Neural cell (in vitro differentiated cells): Measurements from ENCODE around the gene ALDH5A1. TPM values are rescaled to one million over a fixed set of nuclear protein-coding genes. Genes with fewer than 3 reads are reported as not detected.

Experiments used
- H2AFZ ChIP-seq: fragments of 200-600, 300-800 bp; sonication (generic), shearing (Covaris generic); 2 replicates; pipeline ENCODE4 v1.6.0; 2014; ENCODE audit warnings: low read depth, mild to moderate bottlenecking, antibody characterized with exemption, low read length, moderate library complexity
- H3F3A ChIP-seq: fragments of 200-600 bp; shearing (Covaris generic); 2 replicates; pipeline ENCODE4 v1.6.1; 2016; ENCODE audit warnings: mild to moderate bottlenecking, moderate library complexity, mixed read lengths, antibody characterized with exemption, low read length; ENCODE audit not compliant: insufficient read depth, poor library complexity, severe bottlenecking
- H3K27ac ChIP-seq: fragments of 200-600, 300-800 bp; sonication (generic), shearing (Covaris generic); 2 replicates; pipeline ENCODE4 v1.5.1; 2014; ENCODE audit warnings: mild to moderate bottlenecking, low read length, moderate library complexity
- H3K27me3 ChIP-seq: fragments of 300-800, 200-600 bp; sonication (generic), shearing (Covaris generic); 2 replicates; pipeline ENCODE4 v1.6.0; 2014; ENCODE audit warnings: mild to moderate bottlenecking, low read depth, low read length, moderate library complexity; ENCODE audit not compliant: insufficient read depth
- H3K36me3 ChIP-seq: fragments of 300-800, 200-600 bp; sonication (generic), shearing (Covaris generic); 2 replicates; pipeline ENCODE4 v1.5.1; 2014; ENCODE audit warnings: mild to moderate bottlenecking, antibody characterized with exemption, low read length, moderate library complexity; ENCODE audit not compliant: insufficient read depth
- H3K4me2 ChIP-seq: fragments of 300-800, 200-600 bp; sonication (generic), shearing (Covaris generic); 2 replicates; pipeline ENCODE4 v1.6.0; 2014; ENCODE audit warnings: mild to moderate bottlenecking, low read length
- H3K4me3 ChIP-seq: fragments of 300-800, 200-600 bp; sonication (generic), shearing (Covaris generic); 2 replicates; pipeline ENCODE4 v1.5.1; 2014; ENCODE audit warnings: mild to moderate bottlenecking, low read length, moderate library complexity
- H3K79me2 ChIP-seq: fragments of 200-600 bp; shearing (Covaris generic); replicated peaks from 2 replicates; pipeline ENCODE4 v1.6.0; 2014; ENCODE audit warnings: mild to moderate bottlenecking, low read length, moderate library complexity; ENCODE audit not compliant: insufficient read depth
- H3K9ac ChIP-seq: fragments of 300-800, 200-600 bp; sonication (generic), shearing (Covaris generic); 2 replicates; pipeline ENCODE4 v1.6.1; 2016; ENCODE audit warnings: mild to moderate bottlenecking, low read length, mixed read lengths
- H3K9me2 ChIP-seq: fragments of 200-600 bp; shearing (Covaris generic); 2 replicates; pipeline ENCODE4 v1.6.1; 2016; ENCODE audit warnings: mild to moderate bottlenecking, low read length, mixed read lengths; ENCODE audit not compliant: insufficient read depth
- H3K9me3 ChIP-seq: fragments of 200-600, 300-800 bp; sonication (generic), shearing (Covaris generic); 2 replicates; pipeline ENCODE4 v1.6.1; 2016; ENCODE audit warnings: mild to moderate bottlenecking, mixed run types, low read length, moderate library complexity, mixed read lengths
- H4K20me1 ChIP-seq: fragments of 200-600 bp; shearing (Covaris generic); 2 replicates; pipeline ENCODE4 v1.6.1; 2016; ENCODE audit warnings: mild to moderate bottlenecking, mixed run types; ENCODE audit not compliant: insufficient read depth
- CTCF ChIP-seq: fragments of 450-650 bp; IDR thresholded peaks from 2 replicates; pipeline ENCODE4 v1.5.1; 2014; ENCODE audit warnings: antibody characterized with exemption, mild to moderate bottlenecking, moderate library complexity; ENCODE audit not compliant: poor library complexity, severe bottlenecking
- EP300 ChIP-seq: fragments of 450-650 bp; conservative IDR thresholded peaks from 2 replicates; pipeline ENCODE4 v1.6.1; 2014; ENCODE audit warnings: antibody characterized with exemption, mild to moderate bottlenecking, moderate library complexity; ENCODE audit not compliant: poor library complexity, severe bottlenecking
- EZH2 ChIP-seq: fragments of 200-600, 300-800 bp; shearing (Covaris generic), sonication (generic); IDR thresholded peaks from 2 replicates; pipeline ENCODE4 v1.6.1; 2014; ENCODE audit warnings: antibody characterized with exemption, low read length, borderline replicate concordance, mild to moderate bottlenecking; ENCODE audit not compliant: insufficient read depth, poor library complexity, severe bottlenecking
- MXI1 ChIP-seq: fragments of 450-650 bp; conservative IDR thresholded peaks from 2 replicates; pipeline ENCODE4 v1.6.1; 2014; ENCODE audit warnings: antibody characterized with exemption, mild to moderate bottlenecking; ENCODE audit not compliant: poor library complexity, severe bottlenecking
- POLR2AphosphoS5 ChIP-seq: IDR thresholded peaks from 2 replicates; pipeline ENCODE4 v1.6.1; 2012
- RAD21 ChIP-seq: fragments of 450-650 bp; conservative IDR thresholded peaks from 2 replicates; pipeline ENCODE4 v1.6.1; 2014; ENCODE audit warnings: antibody characterized with exemption, mild to moderate bottlenecking, moderate library complexity
- REST ChIP-seq: IDR thresholded peaks from 2 replicates; pipeline ENCODE4 v1.6.1; 2012; ENCODE audit warnings: borderline replicate concordance
- SMC3 ChIP-seq: fragments of 450-650 bp; conservative IDR thresholded peaks from 2 replicates; pipeline ENCODE4 v1.6.1; 2014; ENCODE audit warnings: antibody characterized with exemption, mild to moderate bottlenecking, moderate library complexity; ENCODE audit not compliant: poor library complexity
- TAF1 ChIP-seq: IDR thresholded peaks from 2 replicates; pipeline ENCODE4 v1.6.1; 2012; ENCODE audit warnings: low read depth
- polyA plus RNA-seq: library from polyadenylated mRNA; depleted of rRNA; stranded (reverse); fragments of >200 nt; gene quantifications from 2 replicates; pipeline ENCODE4 v1.2.3, GENCODE V29; 2014

Gene ALDH5A1
- polyA plus RNA-seq, 1 donor from 2014 or later = 36.3 TPM

GRCh38 chr6:24564081-24564480 lies 69.3 kb downstream of the ALDH5A1 start:
- H3K79me2 ChIP-seq = no peaks in the 10 kb centered on the region
- no peak overlapping the region for H3K4me2 ChIP-seq
- H3F3A ChIP-seq = no peaks in the 10 kb centered on the region
- H3K9ac ChIP-seq = no peak overlapping the region
- no peaks in the 10 kb centered on the region for H3K36me3 ChIP-seq
- no peak for TF ChIP-seq EP300
- no peak for TF ChIP-seq EZH2
- no peak for TF ChIP-seq CTCF
- TF ChIP-seq MXI1 = no peak
- TF ChIP-seq SMC3 = no peak
- TF ChIP-seq RAD21 = no peak
- TF ChIP-seq TAF1 = no peak
- no peak for TF ChIP-seq POLR2AphosphoS5
- no peak for TF ChIP-seq REST
- H2AFZ ChIP-seq = no peak overlapping the region
- H3K27ac ChIP-seq = no peak overlapping the region
- no peaks in the 10 kb centered on the region for H3K9me3 ChIP-seq
- H4K20me1 ChIP-seq = no peaks in the 10 kb centered on the region
- no peaks in the 10 kb centered on the region for H3K9me2 ChIP-seq
- H3K4me3 ChIP-seq = no peak overlapping the region
- no peaks in the 10 kb centered on the region for H3K27me3 ChIP-seq

GRCh38 chr6:24565196-24565595 lies 70.4 kb downstream of the ALDH5A1 start:
- Histone ChIP-seq H3K4me2 (no peak overlapping the region), H2AFZ (no peak overlapping the region), H3K27me3 (no peaks in the 10 kb centered on the region), H3F3A (no peaks in the 10 kb centered on the region), H3K9me3 (no peaks in the 10 kb centered on the region), H3K9ac (no peak overlapping the region), H3K36me3 (no peaks in the 10 kb centered on the region), H3K79me2 (no peaks in the 10 kb centered on the region), H3K9me2 (no peaks in the 10 kb centered on the region), H3K4me3 (no peak overlapping the region), H4K20me1 (no peaks in the 10 kb centered on the region), H3K27ac (no peak overlapping the region)
- TF ChIP-seq REST (no peak), TAF1 (no peak), SMC3 (no peak), POLR2AphosphoS5 (no peak), MXI1 (no peak), CTCF (no peak), EP300 (no peak), RAD21 (no peak), EZH2 (no peak)
